GM21786 (cell line): Measurements from ENCODE around the gene NT5E.
A peak's percentile ranks its signal among the peaks of the same experiment; 100 is the strongest.
"Not testable (repeated sequence)": the region's sequence is repeated elsewhere in the genome, so short reads cannot be mapped to it uniquely, and the experiment has no call there.

Source experiments
- ATAC-seq: cut with Tn5 transposase; IDR thresholded peaks from one replicate; pipeline ENCODE4 v1.9.1; 2021; ENCODE audit not compliant: unreplicated experiment

The NT5E gene

DNA sequence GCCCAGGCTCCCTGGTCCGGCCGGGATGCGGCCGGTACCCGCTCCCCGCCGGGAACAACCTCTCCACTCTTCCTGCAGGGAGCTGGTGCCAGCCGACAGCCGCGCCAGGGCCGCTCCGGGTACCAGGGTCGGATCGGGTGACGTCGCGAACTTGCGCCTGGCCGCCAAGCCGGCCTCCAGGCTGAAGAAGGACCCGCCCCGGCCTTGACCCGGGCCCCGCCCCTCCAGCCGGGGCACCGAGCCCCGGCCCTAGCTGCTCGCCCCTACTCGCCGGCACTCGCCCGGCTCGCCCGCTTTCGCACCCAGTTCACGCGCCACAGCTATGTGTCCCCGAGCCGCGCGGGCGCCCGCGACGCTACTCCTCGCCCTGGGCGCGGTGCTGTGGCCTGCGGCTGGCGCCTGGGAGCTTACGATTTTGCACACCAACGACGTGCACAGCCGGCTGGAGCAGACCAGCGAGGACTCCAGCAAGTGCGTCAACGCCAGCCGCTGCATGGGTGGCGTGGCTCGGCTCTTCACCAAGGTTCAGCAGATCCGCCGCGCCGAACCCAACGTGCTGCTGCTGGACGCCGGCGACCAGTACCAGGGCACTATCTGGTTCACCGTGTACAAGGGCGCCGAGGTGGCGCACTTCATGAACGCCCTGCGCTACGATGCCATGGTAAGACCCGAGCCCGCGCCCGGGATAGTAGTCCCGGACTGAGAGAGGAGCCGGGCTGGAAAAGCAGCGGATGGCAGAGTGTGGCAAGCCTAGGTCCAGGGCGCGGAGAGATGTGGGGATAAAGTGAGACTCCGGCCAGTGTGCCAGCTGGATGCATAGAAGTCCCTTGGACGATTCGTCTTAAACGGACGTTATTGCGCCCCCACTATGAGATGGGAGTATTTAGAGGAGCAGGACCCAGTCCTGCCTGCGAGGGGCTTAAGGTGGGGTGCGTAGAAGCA, at the start of gene NT5E:
NT5E (plus strand) TSS at position 266 of the 942 bp plus-strand sequence; CDS start at position 323, 57 bp downstream.
- ATAC-seq: peak; percentile 76

- no peak for ATAC-seq
These were observed 49.6 kb upstream of the NT5E start for GRCh38 chr6:85400331-85400730.

DNA sequence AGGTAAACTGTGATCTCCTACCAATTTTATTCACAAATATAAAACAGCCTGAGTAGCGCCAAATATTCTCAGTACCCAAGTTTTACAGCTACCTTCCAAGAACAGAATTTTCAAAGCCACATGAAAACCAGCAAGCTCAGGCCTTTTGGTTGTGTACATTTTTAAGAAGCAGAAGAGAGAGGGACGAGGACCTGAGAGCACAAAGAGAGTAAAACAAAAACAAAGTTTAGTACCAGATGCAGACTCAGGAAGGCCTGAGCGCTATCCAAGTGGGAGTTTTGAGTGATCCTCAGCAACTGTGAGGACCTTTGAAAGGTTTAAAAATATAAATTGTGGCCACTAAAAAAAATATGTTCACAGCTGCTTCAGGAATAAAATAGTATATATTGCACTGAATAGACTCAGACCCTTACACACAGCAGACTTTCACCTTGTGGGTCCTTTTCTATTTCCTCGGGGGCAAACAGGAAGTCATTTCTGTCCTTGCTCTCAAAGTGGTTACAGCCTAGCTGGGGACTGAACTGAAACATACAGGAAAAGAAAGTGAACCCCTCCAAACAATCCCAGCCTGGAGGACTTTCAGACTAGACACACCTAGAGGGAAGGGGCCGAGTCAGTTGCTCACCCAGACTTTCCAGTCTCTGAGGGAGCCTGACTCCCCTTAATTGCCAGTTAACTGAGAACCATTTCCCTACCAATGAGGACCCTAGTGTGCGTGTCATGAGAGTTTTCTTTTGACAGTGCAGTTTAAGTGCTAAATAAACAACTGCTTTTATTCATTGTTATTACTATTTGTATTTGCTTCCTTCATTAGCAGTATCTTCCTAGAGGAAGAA, 48.5 kb upstream of the NT5E start:
- ATAC-seq: no peak

GRCh38 chr6:85402071-85402470, 47.8 kb upstream of the NT5E start:
- no peak for ATAC-seq

DNA sequence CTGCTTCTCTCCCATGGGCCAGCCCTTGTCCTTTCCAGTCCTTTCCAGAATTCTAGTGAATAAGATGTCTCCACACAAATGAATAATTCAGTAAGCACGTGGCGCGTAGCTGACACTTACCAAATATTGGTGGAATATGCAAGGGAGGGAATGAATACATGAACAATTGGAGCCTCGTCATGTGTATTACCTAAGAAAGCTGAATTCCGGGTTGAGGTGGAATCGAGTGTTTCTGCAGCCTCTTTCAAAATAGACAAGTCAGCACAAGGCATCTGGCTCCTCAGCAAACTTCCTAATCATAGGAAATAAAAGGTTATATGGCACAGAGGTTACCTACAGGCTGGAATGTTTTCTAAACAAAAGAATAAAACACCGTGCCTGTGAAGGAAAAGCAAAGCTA, 47.0 kb upstream of the NT5E start:
- ATAC-seq: no peak

GRCh38 chr6:85403331-85404015, 46.4 kb upstream of the NT5E start:
- ATAC-seq: no peak

- not testable (repeated sequence) for ATAC-seq
These were observed 45.8 kb upstream of the NT5E start for GRCh38 chr6:85404016-85404563.

- ATAC-seq: peak; percentile 1
These were observed 45.2 kb upstream of the NT5E start for GRCh38 chr6:85404564-85405174.

GRCh38 chr6:85405175-85405852, 44.6 kb upstream of the NT5E start:
- ATAC-seq: peak; percentile 70

DNA sequence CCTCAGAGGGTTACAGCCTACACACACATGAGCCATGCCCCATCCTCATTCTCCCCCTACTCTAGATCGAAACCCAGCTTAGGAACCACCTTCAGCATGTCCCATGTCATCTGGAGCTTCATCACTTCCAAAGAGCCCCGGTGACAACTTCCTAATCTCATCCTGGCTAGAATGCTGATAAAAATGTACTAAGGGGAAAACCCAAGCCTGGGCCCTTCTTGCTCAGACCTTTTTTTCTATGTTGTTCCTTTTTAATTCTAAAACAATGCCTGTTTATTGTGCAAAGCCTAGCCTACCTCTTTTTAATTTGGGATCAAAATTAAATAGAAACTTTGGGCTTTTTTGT, 44.1 kb upstream of the NT5E start:
- no peak for ATAC-seq

DNA sequence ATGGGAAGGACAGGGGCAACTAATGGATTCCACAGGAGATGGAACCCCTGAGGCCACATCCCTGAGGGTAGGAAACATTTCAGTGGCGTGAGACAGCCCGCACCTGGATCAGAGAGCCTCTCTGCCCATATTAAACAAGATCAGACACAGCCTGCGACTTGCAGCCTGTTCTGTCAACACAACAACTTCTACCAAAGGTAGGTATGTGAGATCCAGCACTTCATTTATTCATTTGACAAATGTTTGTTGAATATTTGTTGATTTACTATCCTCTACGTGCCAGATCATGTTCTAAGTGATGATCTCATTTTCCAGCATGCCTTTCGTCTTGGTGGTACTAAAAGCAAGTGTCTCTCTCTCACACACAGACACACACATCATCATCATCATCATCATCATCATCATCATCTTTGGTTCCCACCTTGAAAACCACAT, 43.2 kb upstream of the NT5E start:
- ATAC-seq: no peak

DNA sequence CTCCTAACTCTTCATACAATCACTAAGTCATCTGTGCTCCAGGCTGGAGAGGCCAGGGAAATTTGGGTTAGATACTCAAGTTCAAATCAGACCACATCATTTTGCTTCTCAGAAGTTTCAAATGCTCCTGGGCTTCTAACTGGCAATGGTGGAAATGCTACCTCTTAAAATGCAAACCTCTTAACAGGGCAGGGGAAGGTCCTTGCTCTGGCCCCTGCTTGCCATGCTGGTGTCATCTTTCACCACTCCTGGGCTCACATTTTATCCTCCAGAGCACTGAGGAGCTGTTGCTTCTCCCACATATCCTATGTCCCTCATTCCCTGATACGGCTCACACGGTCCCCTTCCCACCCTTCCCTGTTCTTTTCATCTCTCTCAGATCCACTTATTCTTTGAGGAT, 41.8 kb upstream of the NT5E start:
- no peak for ATAC-seq

DNA sequence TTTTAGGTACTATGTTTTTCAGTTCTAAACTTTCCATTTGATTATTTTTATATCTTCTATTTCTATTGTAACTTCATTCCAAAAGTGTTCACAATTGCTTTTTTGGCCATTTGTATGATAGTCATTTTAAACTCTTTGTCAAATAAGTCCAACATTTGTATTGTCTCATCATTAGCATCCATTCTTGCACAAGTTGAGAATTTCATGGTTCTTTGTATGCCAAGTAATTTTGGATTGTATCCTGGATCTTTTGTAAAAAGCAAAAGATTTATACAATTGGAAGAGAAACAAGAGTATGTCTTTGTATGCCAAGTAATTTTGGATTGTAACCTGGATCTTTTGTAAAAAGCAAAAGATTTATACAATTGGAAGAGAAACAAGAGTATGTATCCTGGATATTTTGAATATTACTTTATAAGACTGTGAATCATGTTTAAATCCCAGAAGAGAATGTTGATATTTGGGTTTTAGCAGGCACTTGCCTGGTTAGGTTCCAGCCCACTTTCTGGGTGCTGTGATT, 36.9 kb upstream of the NT5E start:
- ATAC-seq: no peak

- no peak for ATAC-seq
These were observed 33.8 kb upstream of the NT5E start for GRCh38 chr6:85416049-85416448.

GRCh38 chr6:85416766-85417165, 33.1 kb upstream of the NT5E start:
- ATAC-seq: no peak

GRCh38 chr6:85417336-85417735, 32.5 kb upstream of the NT5E start:
- no peak for ATAC-seq

DNA sequence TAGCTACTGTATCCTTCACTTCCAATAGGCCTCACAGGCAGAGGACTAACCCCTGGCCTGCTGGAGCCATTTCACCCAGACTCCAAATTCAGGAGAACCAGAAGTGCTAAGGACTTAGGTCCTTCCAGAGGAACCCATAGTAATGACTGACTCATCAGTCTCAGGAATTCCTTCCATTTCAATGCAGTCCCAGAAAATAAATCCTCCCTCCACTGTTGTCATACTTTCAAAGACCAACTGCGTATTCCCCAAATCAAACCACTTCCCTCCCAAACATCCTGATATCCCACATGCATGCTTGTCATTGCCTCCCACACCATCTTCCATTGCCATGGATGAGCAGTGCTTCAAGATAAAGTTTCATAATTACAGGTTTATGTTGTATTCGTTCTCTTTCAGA, 31.8 kb upstream of the NT5E start:
- ATAC-seq: no peak

DNA sequence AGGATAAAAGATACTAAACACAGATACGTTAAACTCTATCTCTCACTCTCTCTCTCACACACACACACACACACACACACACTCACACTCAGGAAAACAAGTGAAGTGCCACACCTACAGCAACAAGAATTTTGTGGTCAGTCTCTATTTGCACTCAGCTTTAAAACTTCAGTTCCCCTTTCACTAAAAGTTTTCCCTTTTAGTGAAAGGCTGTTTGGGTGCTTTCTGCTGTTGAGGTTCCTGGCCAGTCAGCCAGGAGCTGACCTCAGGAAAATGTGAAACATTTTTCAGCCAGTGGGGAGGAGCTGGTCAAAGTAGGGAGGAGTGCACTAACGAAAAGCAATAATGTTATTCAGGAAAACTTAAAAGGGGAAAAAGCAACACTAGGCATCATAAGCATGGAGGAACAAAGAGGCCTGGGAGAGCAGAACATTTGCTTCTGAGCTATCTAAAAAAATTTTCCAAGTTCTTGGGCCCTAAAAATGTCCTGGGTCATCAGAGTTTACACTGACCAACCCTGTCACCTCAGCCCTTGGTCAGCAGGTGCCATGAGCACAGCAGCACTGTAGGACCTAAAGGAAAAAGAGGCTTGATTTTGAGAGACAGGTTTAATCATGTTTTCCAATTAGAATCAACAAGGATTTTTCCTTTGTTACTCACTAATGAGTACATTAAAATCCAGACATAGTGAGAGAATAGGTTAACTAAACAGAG, 30.7 kb upstream of the NT5E start:
- peak; percentile 77 for ATAC-seq

- ATAC-seq: no peak
These were observed 29.3 kb upstream of the NT5E start for GRCh38 chr6:85420551-85420950.
